Breast epithelium (tissue), 4 donors: ENCODE results near the gene ZC3H12A. TPM values are rescaled to one million over a fixed set of nuclear protein-coding genes. Genes with fewer than 3 reads are reported as not detected.
A peak's percentile ranks its signal among the peaks of the same experiment; 100 is the strongest.

Source experiments
- DNase-seq, 2 donors: peaks; one replicate each; pipeline ENCODE4 v3.0.0-alpha.2; 2019; ENCODE audit warnings: low spot score in 2 of 2
- H3K27ac ChIP-seq, 2 donors: fragments of 200-600 bp; sonication (generic) in 1 of 2; one replicate each; pipeline ENCODE4 v1.5.1; 2016 to 2019; ENCODE audit warnings: mild to moderate bottlenecking in 1 of 2
- H3K27me3 ChIP-seq, 2 donors: fragments of 200-600 bp; sonication (generic) in 1 of 2; one replicate each; pipeline versions ENCODE4 v1.5.1 to v1.6.0; 2017 to 2019; ENCODE audit warnings: control low read depth in 1 of 2, mild to moderate bottlenecking in 1 of 2
- H3K36me3 ChIP-seq: fragments of 200-600 bp; one replicate; pipeline ENCODE4 v1.5.1; 2019
- H3K4me1 ChIP-seq, 2 donors: fragments of 200-600 bp; sonication (generic); one replicate each; pipeline ENCODE4 v1.5.1; 2016 to 2019; ENCODE audit warnings: control low read depth in 1 of 2
- H3K4me3 ChIP-seq, 3 donors: fragments of 200-600 bp; sonication (generic); 1 replicate in 2 of 3; 2 replicates in 1 of 3; pipeline ENCODE4 v1.5.1; 2016 to 2019; ENCODE audit warnings: mild to moderate bottlenecking in 3 of 3, moderate library complexity in 2 of 3
- H3K9me3 ChIP-seq, 2 donors: fragments of 200-600 bp; sonication (generic) in 1 of 2; one replicate each; pipeline ENCODE4 v1.5.1; 2016 to 2019; ENCODE audit warnings: control low read depth in 1 of 2
- POLR2A ChIP-seq: fragments of 450-650 bp; IDR thresholded peaks from one replicate; pipeline ENCODE4 v1.6.1; 2016; ENCODE audit warnings: antibody characterized with exemption, mild to moderate bottlenecking, moderate library complexity
- POLR2AphosphoS5 ChIP-seq, 3 donors: sonication (generic); formaldehyde crosslinking; IDR thresholded peaks; one replicate each; pipeline ENCODE4 v1.6.1; 2017; ENCODE audit warnings: antibody characterized with exemption in 3 of 3
- intact Hi-C: fragments of 100-400 bp; cut with DNase I; formaldehyde crosslinking; loops from one replicate; pipeline ENCODE4 v1.15.1; 2023; ENCODE audit warnings: low total_unique reads
- total RNA-seq, 3 donors: library from RNA; depleted of rRNA; stranded (reverse); fragments of >200 nt; gene quantifications; one replicate each; pipeline ENCODE4 v1.1.0, GENCODE V29; 2016
- TF ChIP-seq, protein P1 (sequence below), 3 donors: fragments of 450-650 bp; IDR thresholded peaks; one replicate each; pipeline ENCODE4 v1.5.1; 2016 to 2017; ENCODE audit warnings: antibody characterized with exemption in 3 of 3, mild to moderate bottlenecking in 3 of 3, moderate library complexity in 3 of 3

Gene ZC3H12A
- total RNA-seq, 3 donors from 2014 or later, result 5.8 to 82.8 (median 76.7) TPM

DNA sequence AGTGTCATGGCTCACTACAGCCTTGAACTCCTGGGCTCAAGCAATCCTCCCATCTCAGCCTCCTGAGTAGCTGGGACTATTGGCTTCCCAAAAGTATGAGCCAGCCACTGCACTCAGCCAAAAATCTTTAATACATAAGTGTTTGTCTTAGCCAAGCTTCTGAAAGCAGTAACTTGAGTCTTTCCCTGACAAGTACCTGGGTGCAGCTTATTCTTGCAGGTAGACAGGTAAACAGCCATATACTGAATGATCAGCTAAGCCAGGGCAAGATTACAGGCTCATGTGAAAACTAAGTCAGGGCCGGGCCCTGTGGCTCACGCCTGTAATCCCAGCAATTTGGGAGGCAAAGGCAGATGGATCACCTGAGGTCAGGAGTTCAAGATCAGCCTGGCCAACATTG is 32.4 kb downstream of the ZC3H12A start:
- intact Hi-C loops, result no loop called here
- TF ChIP-seq, protein P1, sequence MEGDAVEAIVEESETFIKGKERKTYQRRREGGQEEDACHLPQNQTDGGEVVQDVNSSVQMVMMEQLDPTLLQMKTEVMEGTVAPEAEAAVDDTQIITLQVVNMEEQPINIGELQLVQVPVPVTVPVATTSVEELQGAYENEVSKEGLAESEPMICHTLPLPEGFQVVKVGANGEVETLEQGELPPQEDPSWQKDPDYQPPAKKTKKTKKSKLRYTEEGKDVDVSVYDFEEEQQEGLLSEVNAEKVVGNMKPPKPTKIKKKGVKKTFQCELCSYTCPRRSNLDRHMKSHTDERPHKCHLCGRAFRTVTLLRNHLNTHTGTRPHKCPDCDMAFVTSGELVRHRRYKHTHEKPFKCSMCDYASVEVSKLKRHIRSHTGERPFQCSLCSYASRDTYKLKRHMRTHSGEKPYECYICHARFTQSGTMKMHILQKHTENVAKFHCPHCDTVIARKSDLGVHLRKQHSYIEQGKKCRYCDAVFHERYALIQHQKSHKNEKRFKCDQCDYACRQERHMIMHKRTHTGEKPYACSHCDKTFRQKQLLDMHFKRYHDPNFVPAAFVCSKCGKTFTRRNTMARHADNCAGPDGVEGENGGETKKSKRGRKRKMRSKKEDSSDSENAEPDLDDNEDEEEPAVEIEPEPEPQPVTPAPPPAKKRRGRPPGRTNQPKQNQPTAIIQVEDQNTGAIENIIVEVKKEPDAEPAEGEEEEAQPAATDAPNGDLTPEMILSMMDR (IDR thresholded peaks at IDR 0.05), result no peak
- H3K4me3 ChIP-seq, result no peak overlapping the region
- no peaks in the 10 kb centered on the region for H3K27me3 ChIP-seq
- H3K4me1 ChIP-seq, result no peaks in the 10 kb centered on the region
- no peak for DNase-seq
- H3K9me3 ChIP-seq, result no peaks in the 10 kb centered on the region
- H3K27ac ChIP-seq, result no peak overlapping the region
- H3K36me3 ChIP-seq, result no peaks in the 10 kb centered on the region

DNA sequence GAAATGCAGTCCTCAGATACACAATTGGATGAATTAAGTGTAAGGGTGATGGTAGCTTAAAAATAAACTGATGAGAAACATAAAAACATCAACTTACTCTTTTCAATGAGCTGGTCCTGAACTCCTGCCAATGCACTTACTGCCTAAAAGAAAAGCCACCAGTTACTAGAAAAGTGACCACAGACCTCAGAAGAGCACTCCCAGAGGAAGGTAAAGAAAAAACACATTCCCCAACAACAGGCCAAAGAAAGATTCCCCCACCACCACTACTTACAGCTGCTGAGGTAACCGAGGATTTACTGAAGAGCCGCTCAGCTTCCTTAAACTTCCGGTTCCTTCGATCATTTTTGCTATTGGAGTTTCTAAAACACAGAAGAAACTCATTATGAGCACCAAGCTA is 34.8 kb downstream of the ZC3H12A start:
- Histone ChIP-seq H3K9me3 (no peaks in the 10 kb centered on the region), H3K27me3 (no peaks in the 10 kb centered on the region), H3K4me1 (no peaks in the 10 kb centered on the region), H3K27ac (no peak overlapping the region), H3K4me3 (no peak overlapping the region), H3K36me3 (no peaks in the 10 kb centered on the region)
- intact Hi-C loops, result no loop called here
- TF ChIP-seq POLR2A (no peak), POLR2AphosphoS5 (IDR thresholded peaks at IDR 0.05) (no peak)
- TF ChIP-seq, protein P1 (IDR thresholded peaks at IDR 0.05), result no peak
- no peak for DNase-seq

DNA sequence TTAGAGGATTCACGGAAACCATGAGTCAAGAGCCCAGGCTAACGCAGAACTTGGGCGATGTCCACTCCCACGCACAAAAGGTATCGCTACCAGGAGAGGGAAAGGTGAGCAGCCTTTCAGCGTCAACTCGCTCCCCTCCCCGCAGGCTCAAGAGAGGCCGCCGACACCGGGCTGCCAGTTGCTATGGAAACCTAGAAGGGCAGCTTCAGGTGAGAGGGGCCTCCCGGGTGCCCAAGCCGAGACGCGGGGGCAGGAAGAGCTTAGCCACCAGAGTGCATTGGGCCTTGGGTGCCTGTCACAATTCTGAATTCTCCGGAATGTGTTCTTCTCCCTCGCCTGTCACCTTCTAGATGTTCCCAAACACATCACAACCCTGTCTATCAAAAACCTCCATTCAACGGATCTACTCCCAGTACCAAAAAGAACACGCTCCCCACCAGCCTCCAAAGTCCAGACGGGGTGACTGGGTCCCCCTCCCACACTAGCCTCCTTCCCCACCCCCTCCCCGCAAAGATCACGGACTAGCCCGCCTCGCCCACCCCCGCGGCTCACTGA is 39.5 kb downstream of the ZC3H12A start:
- Histone ChIP-seq H3K27me3 (no peaks in the 10 kb centered on the region), H3K36me3 (no peaks in the 10 kb centered on the region), H3K9me3 (no peaks in the 10 kb centered on the region), H3K4me3 (peak overlapping the region; percentile 95 to 96 (median 96)), H3K27ac (peak overlapping the region; percentile 94 to 98), H3K4me1 (peaks cover 0 to 4% of the 10 kb centered on the region in 2 donors)
- intact Hi-C loops, result no loop called here
- peak in 1 of 2 donors; percentile 22 for DNase-seq
- TF ChIP-seq POLR2AphosphoS5 (IDR thresholded peaks at IDR 0.05) (no peak), POLR2A (no peak)
- TF ChIP-seq, protein P1 (IDR thresholded peaks at IDR 0.05), result no peak

DNA sequence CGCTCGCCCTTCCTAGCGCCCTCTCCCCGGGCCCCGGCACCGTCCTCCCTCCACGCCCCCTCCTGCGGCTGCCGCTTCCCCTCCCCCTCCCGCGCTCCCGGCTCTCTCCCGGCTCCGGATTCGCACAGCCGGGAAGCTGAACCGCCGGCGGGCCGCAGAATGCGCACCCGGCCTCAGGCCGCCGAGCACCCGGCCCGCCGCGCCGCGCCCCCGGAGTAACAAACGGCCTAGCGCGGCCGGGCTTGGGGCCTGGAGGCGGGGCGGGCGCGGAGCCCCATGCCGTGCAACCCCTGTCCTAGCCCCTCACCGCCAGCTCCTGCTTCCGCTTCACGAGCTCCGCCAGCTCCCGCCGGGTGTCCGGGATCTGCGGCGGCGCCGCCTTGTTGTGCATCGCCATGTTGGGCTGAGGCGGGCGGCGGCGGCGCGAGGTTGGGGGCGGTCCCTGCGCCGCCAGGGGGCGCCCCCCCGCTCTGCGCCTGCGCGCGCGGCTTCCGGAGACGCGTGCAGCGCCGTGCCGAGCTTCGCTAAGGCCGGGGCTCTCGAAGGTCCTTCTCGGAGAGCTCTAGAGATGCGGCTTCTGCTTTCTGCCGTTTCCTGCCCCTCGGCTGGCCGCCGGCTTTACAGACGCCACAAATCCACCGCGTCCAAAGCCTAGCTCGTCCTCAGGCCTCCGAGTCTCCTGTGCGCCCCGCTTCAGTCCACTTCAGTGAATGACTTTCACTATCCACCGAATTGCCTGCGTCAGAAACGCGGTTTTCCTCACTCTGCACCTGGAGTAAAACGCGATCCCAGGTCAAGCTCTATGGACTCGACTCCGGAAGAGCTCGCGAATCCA is 40.2 kb downstream of the ZC3H12A start, which contains the start of gene MEAF6:
Gene MEAF6 (minus strand): TSS at position 417 of the 835 bp plus-strand sequence. CDS start 20 bp downstream, at position 397.
- Histone ChIP-seq H3K4me1 (peaks cover 0 to 4% of the 10 kb centered on the region in 2 donors), H3K36me3 (no peaks in the 10 kb centered on the region), H3K27ac (peak within 1 kb of the TSS; percentile 94 to 98), H3K9me3 (no peaks in the 10 kb centered on the region), H3K4me3 (peak within 1 kb of the TSS; percentile 95 to 96 (median 96)), H3K27me3 (no peaks in the 10 kb centered on the region)
- intact Hi-C loops, result no loop called here
- peak; percentile 62 to 79 for DNase-seq
- TF ChIP-seq POLR2AphosphoS5 (IDR thresholded peaks at IDR 0.05) (peak; percentile 72 to 91 (median 76)), POLR2A (peak; percentile 34)
- TF ChIP-seq, protein P1 (IDR thresholded peaks at IDR 0.05), result peak; percentile 15 to 82 (median 31)
